ENCODE data around the gene HEPACAM.

The HEPACAM gene

GRCh38 chr11:124880958-124881357 is 54.9 kb downstream of the HEPACAM start:
- peaks cover 3% of the 10 kb centered on the region for H3K27me3 ChIP-seq (ENCODE audit: insufficient read depth, low read length, poor library complexity)
- no peak overlapping the region for H3K4me3 ChIP-seq (ENCODE audit: low read depth in 1 of 2, low read length in 2 of 2)
- H3K27ac ChIP-seq (ENCODE audit: low read length) = no peak overlapping the region
- no peak for TF ChIP-seq EZH2 (IDR thresholded peaks at IDR 0.05; ENCODE audit: borderline replicate concordance, low read depth, low read length, severe bottlenecking)
- no peak for TF ChIP-seq CTCF (IDR thresholded peaks at IDR 0.05; ENCODE audit: borderline replicate concordance, extremely low read depth, low read length, poor library complexity, severe bottlenecking)
- no peak overlapping the region for H3K9ac ChIP-seq (ENCODE audit: low read depth, low read length)
- ATAC-seq (ENCODE audit: insufficient read depth, low read depth) = no peak
- no peaks in the 10 kb centered on the region; the same call in 1 of the 2 replicates for H4K20me1 ChIP-seq (ENCODE audit: insufficient read depth, low read length)
- H3K4me2 ChIP-seq (ENCODE audit: insufficient read depth, low read length) = no peak overlapping the region
- no peaks in the 10 kb centered on the region for H3K36me3 ChIP-seq (ENCODE audit: insufficient read depth, low read length)
- H3K9me3 ChIP-seq (ENCODE audit: insufficient read depth, low read length, severe bottlenecking) = no peaks in the 10 kb centered on the region
- H3K4me1 ChIP-seq (ENCODE audit: insufficient read depth, low read length) = no peaks in the 10 kb centered on the region
- no peak for DNase-seq
- no peaks in the 10 kb centered on the region for H3K79me2 ChIP-seq (ENCODE audit: insufficient read depth, low read length)
- no peak overlapping the region for H2AFZ ChIP-seq (ENCODE audit: low read depth, low read length)

- H3K9ac ChIP-seq (ENCODE audit: low read depth, low read length) = no peak overlapping the region
- H3K4me1 ChIP-seq (ENCODE audit: insufficient read depth, low read length) = no peaks in the 10 kb centered on the region
- H2AFZ ChIP-seq (ENCODE audit: low read depth, low read length) = no peak overlapping the region
- H3K79me2 ChIP-seq (ENCODE audit: insufficient read depth, low read length) = no peaks in the 10 kb centered on the region
- no peak overlapping the region for H3K4me3 ChIP-seq (ENCODE audit: low read depth in 1 of 2, low read length in 2 of 2)
- no peaks in the 10 kb centered on the region; the same call in 1 of the 2 replicates for H4K20me1 ChIP-seq (ENCODE audit: insufficient read depth, low read length)
- peaks cover 3% of the 10 kb centered on the region for H3K27me3 ChIP-seq (ENCODE audit: insufficient read depth, low read length, poor library complexity)
- TF ChIP-seq CTCF (IDR thresholded peaks at IDR 0.05; ENCODE audit: borderline replicate concordance, extremely low read depth, low read length, poor library complexity, severe bottlenecking) = no peak
- TF ChIP-seq EZH2 (IDR thresholded peaks at IDR 0.05; ENCODE audit: borderline replicate concordance, low read depth, low read length, severe bottlenecking) = no peak
- DNase-seq = no peak
- no peak overlapping the region for H3K27ac ChIP-seq (ENCODE audit: low read length)
- H3K9me3 ChIP-seq (ENCODE audit: insufficient read depth, low read length, severe bottlenecking) = no peaks in the 10 kb centered on the region
- no peaks in the 10 kb centered on the region for H3K36me3 ChIP-seq (ENCODE audit: insufficient read depth, low read length)
- no peak overlapping the region for H3K4me2 ChIP-seq (ENCODE audit: insufficient read depth, low read length)
- ATAC-seq (ENCODE audit: insufficient read depth, low read depth) = no peak
Observed at GRCh38 chr11:124880290-124880611, 55.6 kb downstream of the HEPACAM start.

GRCh38 chr11:124879493-124880289 is 56.2 kb downstream of the HEPACAM start:
- no peaks in the 10 kb centered on the region for H3K4me1 ChIP-seq (ENCODE audit: insufficient read depth, low read length)
- H3K27me3 ChIP-seq (ENCODE audit: insufficient read depth, low read length, poor library complexity) = peaks cover 2% of the 10 kb centered on the region
- no peaks in the 10 kb centered on the region; the same call in 1 of the 2 replicates for H4K20me1 ChIP-seq (ENCODE audit: insufficient read depth, low read length)
- H3K79me2 ChIP-seq (ENCODE audit: insufficient read depth, low read length) = no peaks in the 10 kb centered on the region
- no peak overlapping the region for H2AFZ ChIP-seq (ENCODE audit: low read depth, low read length)
- no peak for DNase-seq
- H3K4me2 ChIP-seq (ENCODE audit: insufficient read depth, low read length) = no peak overlapping the region
- no peak overlapping the region for H3K4me3 ChIP-seq (ENCODE audit: low read depth in 1 of 2, low read length in 2 of 2)
- no peak for ATAC-seq (ENCODE audit: insufficient read depth, low read depth)
- no peaks in the 10 kb centered on the region for H3K9me3 ChIP-seq (ENCODE audit: insufficient read depth, low read length, severe bottlenecking)
- no peaks in the 10 kb centered on the region for H3K36me3 ChIP-seq (ENCODE audit: insufficient read depth, low read length)
- H3K27ac ChIP-seq (ENCODE audit: low read length) = no peak overlapping the region
- no peak for TF ChIP-seq CTCF (IDR thresholded peaks at IDR 0.05; ENCODE audit: borderline replicate concordance, extremely low read depth, low read length, poor library complexity, severe bottlenecking)
- H3K9ac ChIP-seq (ENCODE audit: low read depth, low read length) = no peak overlapping the region

All from DND-41 (cell line).